Peyer's patch (tissue), 4 donors: ENCODE measurements around the gene AQP11. TPM values are rescaled to one million over a fixed set of nuclear protein-coding genes. Genes with fewer than 3 reads are reported as not detected.
"Not testable (repeated sequence)": the region's sequence is repeated elsewhere in the genome, so short reads cannot be mapped to it uniquely, and the experiment has no call there.

Experiments used
- DNase-seq, 3 donors: peaks; one replicate each; pipeline ENCODE4 v3.0.0-alpha.2; 2017 to 2019
- H3K27ac ChIP-seq, 4 donors: fragments of 200-600 bp; sonication (generic); one replicate each; pipeline ENCODE4 v1.5.1; 2016 to 2019
- H3K27me3 ChIP-seq, 2 donors: fragments of 200-600 bp; sonication (generic); one replicate each; pipeline ENCODE4 v1.5.1; 2019
- H3K36me3 ChIP-seq, 3 donors: fragments of 200-600 bp; sonication (generic); one replicate each; pipeline ENCODE4 v1.5.1; 2016 to 2019
- H3K4me1 ChIP-seq, 4 donors: fragments of 200-600 bp; sonication (generic); one replicate each; pipeline ENCODE4 v1.5.1; 2016 to 2019
- H3K4me3 ChIP-seq, 4 donors: fragments of 200-600 bp; sonication (generic); 1 replicate in 3 of 4; 2 replicates in 1 of 4; pipeline ENCODE4 v1.5.1; 2016 to 2019; ENCODE audit warnings: mild to moderate bottlenecking in 1 of 4
- H3K9me3 ChIP-seq, 4 donors: fragments of 200-600 bp; sonication (generic); one replicate each; pipeline ENCODE4 v1.5.1; 2016 to 2019; ENCODE audit warnings: mild to moderate bottlenecking in 1 of 4
- POLR2A ChIP-seq, 2 donors: fragments of 450-650 bp; IDR thresholded peaks; one replicate each; pipeline ENCODE4 v1.5.1; 2017; ENCODE audit warnings: antibody characterized with exemption in 2 of 2, mild to moderate bottlenecking in 2 of 2, moderate library complexity in 2 of 2
- total RNA-seq, 4 donors: library from RNA; depleted of rRNA; stranded (reverse); fragments of >200 nt; gene quantifications; one replicate each; pipeline ENCODE4 v1.1.0, GENCODE V29; 2016
- TF ChIP-seq, protein P1 (sequence below), 6 experiments: fragments of 450-650 bp in 4 of 6; fragments of 200-600 bp in 2 of 6; sonication (generic) in 1 of 6; IDR thresholded peaks; one replicate each; pipeline ENCODE4 v1.5.1; 2017 to 2019; ENCODE audit warnings: antibody characterized with exemption in 6 of 6, mild to moderate bottlenecking in 3 of 6, moderate library complexity in 1 of 6

AQP11 gene
- total RNA-seq, 4 donors from 2014 or later, result 5.0 to 62.0 (median 18.0) TPM

GRCh38 chr11:77611921-77612320, 22.2 kb downstream of the AQP11 start:
- DNase-seq, result no peak
- H3K27ac ChIP-seq, result no peak overlapping the region
- peaks cover 0 to 71% (median 2%) of the 10 kb centered on the region in 3 donors for H3K36me3 ChIP-seq
- H3K4me1 ChIP-seq, result no peaks in the 10 kb centered on the region
- H3K27me3 ChIP-seq, result no peaks in the 10 kb centered on the region
- TF ChIP-seq POLR2A (IDR thresholded peaks at IDR 0.05), result no peak
- TF ChIP-seq, protein P1, sequence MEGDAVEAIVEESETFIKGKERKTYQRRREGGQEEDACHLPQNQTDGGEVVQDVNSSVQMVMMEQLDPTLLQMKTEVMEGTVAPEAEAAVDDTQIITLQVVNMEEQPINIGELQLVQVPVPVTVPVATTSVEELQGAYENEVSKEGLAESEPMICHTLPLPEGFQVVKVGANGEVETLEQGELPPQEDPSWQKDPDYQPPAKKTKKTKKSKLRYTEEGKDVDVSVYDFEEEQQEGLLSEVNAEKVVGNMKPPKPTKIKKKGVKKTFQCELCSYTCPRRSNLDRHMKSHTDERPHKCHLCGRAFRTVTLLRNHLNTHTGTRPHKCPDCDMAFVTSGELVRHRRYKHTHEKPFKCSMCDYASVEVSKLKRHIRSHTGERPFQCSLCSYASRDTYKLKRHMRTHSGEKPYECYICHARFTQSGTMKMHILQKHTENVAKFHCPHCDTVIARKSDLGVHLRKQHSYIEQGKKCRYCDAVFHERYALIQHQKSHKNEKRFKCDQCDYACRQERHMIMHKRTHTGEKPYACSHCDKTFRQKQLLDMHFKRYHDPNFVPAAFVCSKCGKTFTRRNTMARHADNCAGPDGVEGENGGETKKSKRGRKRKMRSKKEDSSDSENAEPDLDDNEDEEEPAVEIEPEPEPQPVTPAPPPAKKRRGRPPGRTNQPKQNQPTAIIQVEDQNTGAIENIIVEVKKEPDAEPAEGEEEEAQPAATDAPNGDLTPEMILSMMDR (IDR thresholded peaks at IDR 0.05), result no peak
- H3K4me3 ChIP-seq, result no peak overlapping the region
- no peaks in the 10 kb centered on the region for H3K9me3 ChIP-seq

DNA sequence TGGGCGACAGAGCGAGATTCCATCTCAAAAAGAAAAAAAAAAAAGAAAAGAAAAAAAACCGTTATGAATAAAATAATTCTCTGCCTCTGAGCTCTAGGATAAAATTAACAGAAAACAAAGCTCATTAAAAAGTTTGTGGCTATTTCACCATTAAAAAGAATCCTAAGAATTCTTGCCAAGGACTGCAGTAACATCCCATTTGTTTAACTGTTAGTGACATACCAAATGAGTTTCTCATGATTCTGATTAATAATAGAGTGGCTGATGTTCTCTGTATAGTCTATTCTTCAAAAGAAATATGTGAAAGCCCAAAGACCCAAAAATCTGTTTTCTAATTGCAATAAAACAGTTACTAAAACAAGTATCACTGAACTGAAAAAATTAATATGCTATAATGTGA, 28.1 kb downstream of the AQP11 start:
- no peak for DNase-seq
- H3K9me3 ChIP-seq, result no peaks in the 10 kb centered on the region
- peaks cover 0 to 79% (median 2%) of the 10 kb centered on the region in 3 donors for H3K36me3 ChIP-seq
- TF ChIP-seq, protein P1 (IDR thresholded peaks at IDR 0.05), result no peak
- no peak for TF ChIP-seq POLR2A (IDR thresholded peaks at IDR 0.05)
- H3K27me3 ChIP-seq, result no peaks in the 10 kb centered on the region
- H3K4me1 ChIP-seq, result no peaks in the 10 kb centered on the region
- no peak overlapping the region for H3K27ac ChIP-seq
- H3K4me3 ChIP-seq, result no peak overlapping the region

- H3K4me1 ChIP-seq, result no peaks in the 10 kb centered on the region
- H3K9me3 ChIP-seq, result no peaks in the 10 kb centered on the region
- no peaks in the 10 kb centered on the region for H3K27me3 ChIP-seq
- no peak overlapping the region for H3K27ac ChIP-seq
- no peak for DNase-seq
- H3K36me3 ChIP-seq, result peaks cover 0 to 83% (median 2%) of the 10 kb centered on the region in 3 donors
- no peak overlapping the region for H3K4me3 ChIP-seq
- no peak for TF ChIP-seq POLR2A (IDR thresholded peaks at IDR 0.05)
- TF ChIP-seq, protein P1 (IDR thresholded peaks at IDR 0.05), result peak; percentile 43 to 84 (median 70)
Observed at GRCh38 chr11:77619576-77620198, 29.9 kb downstream of the AQP11 start.

DNA sequence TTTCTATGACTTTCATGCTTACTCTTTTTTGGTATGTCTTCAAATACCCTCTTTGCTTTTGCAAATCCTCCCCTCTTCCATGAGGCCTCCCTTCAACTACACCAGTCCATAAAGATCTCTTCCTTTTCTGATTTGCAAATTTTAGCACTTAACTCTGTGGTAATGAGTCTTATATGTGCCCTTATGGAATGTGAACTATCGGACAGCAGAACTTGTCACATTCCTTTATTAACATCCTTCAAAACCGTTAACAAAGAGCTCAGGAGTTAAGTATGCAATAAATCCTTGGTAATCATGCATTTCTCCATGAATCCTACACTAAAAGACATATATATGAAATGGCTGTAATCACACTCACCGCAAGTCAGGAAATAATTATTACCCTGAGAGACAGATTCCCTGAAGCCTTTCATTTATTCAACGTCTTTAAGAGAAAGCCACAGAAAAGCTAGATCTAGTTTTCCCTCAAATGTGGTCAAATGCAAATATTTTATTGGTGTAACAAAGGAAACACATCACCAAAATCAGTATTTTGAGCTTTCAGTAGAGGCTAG, 40.5 kb downstream of the AQP11 start:
- H3K36me3 ChIP-seq, result peaks cover 0 to 10% (median 0%) of the 10 kb centered on the region in 3 donors
- TF ChIP-seq POLR2A (IDR thresholded peaks at IDR 0.05), result no peak
- TF ChIP-seq, protein P1 (IDR thresholded peaks at IDR 0.05), result no peak
- DNase-seq, result no peak
- H3K9me3 ChIP-seq, result no peaks in the 10 kb centered on the region
- no peaks in the 10 kb centered on the region for H3K27me3 ChIP-seq
- H3K27ac ChIP-seq, result no peak overlapping the region
- H3K4me3 ChIP-seq, result no peak overlapping the region
- peaks cover 0 to under 1% (median 0%) of the 10 kb centered on the region in 4 donors for H3K4me1 ChIP-seq

- not testable (repeated sequence) for H3K36me3 ChIP-seq, H3K27me3 ChIP-seq, DNase-seq, H3K9me3 ChIP-seq, H3K4me3 ChIP-seq, H3K27ac ChIP-seq
- H3K4me1 ChIP-seq, result peaks cover 0 to 17% (median 3%) of the 10 kb centered on the region in 4 donors
Observed at GRCh38 chr11:77633926-77634325, 44.2 kb downstream of the AQP11 start.

DNA sequence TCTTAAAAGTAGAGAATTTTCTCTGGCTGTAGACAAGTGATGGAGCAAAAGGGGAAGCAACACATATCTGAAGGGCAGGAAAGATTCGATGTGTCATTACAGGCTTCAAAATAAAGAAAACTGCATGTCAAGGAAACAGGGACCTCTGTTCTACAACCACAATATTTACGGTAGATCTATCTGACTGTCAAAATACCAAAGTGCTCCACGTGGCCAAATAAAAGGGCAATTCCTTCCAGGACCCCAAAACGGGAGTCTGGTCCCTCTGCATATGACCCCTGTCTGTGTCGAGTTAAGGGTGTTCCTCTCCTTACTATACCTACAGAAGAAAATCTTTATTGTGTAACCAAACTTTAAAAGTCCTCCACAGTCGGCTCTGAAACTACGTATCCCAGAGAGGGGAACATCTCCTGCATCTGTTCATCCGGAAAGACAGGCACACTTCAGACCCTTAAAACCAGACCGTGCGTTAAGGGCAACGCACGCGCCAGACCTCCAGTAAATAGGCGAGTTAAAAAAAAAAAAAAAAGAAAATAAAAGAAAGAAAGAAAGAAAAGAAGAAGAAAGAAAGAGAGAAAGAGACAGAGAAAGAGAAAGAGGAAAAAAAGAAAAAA, 47.1 kb downstream of the AQP11 start:
- Histone ChIP-seq H3K4me1 (peaks cover 0 to 17% (median 3%) of the 10 kb centered on the region in 4 donors), H3K9me3 (no peaks in the 10 kb centered on the region), H3K27ac (peak overlapping the region in 2 of 4 donors; percentile 55 to 81), H3K36me3 (no peaks in the 10 kb centered on the region), H3K4me3 (peak overlapping the region; percentile 67 to 98 (median 82)), H3K27me3 (no peaks in the 10 kb centered on the region)
- no peak for DNase-seq
- TF ChIP-seq, protein P1 (IDR thresholded peaks at IDR 0.05), result no peak
- no peak for TF ChIP-seq POLR2A (IDR thresholded peaks at IDR 0.05)
